Keratinocyte (primary cell): ENCODE data around the gene ELF5. TPM values are rescaled to one million over a fixed set of nuclear protein-coding genes. Genes with fewer than 3 reads are reported as not detected.

Source experiments
- DNase-seq: peaks from one replicate; pipeline ENCODE4 v3.0.0-alpha.2; 2011; ENCODE audit warnings: low read depth, missing footprints, low spot score
- FAIRE-seq: peaks from 2 replicates; lab custom pipeline; 2011; peaks lifted over from hg19 to GRCh38; lab: Jason Lieb, UNC
- H2AFZ ChIP-seq: 2 replicates; pipeline ENCODE4 v1.6.0; 2012; ENCODE audit warnings: low read length, control low read depth, inconsistent platforms; ENCODE audit not compliant: control insufficient read depth
- H3K27ac ChIP-seq: 2 replicates; pipeline ENCODE4 v1.5.1; 2011; ENCODE audit warnings: low read length; ENCODE audit not compliant: control insufficient read depth, insufficient read depth
- H3K27me3 ChIP-seq: 3 replicates; pipeline ENCODE4 v1.6.0; 2011; ENCODE audit warnings: low read length; ENCODE audit not compliant: control insufficient read depth, insufficient read depth; ENCODE audit errors: extremely low read depth
- H3K36me3 ChIP-seq, 2 experiments: 2 replicates in 1 of 2; 3 replicates in 1 of 2; pipeline ENCODE4 v1.5.1; 2011; ENCODE audit warnings: low read length in 2 of 2, mild to moderate bottlenecking in 1 of 2; ENCODE audit not compliant: control insufficient read depth in 2 of 2, insufficient read depth in 2 of 2; ENCODE audit errors: extremely low read depth in 1 of 2
- H3K4me1 ChIP-seq: 3 replicates; pipeline ENCODE4 v1.5.1; 2011; ENCODE audit warnings: low read length; ENCODE audit not compliant: control insufficient read depth, insufficient read depth; ENCODE audit errors: extremely low read depth
- H3K4me2 ChIP-seq: 3 replicates; pipeline ENCODE4 v1.6.0; 2011; ENCODE audit warnings: low read depth, low read length; ENCODE audit not compliant: control insufficient read depth, insufficient read depth; ENCODE audit errors: extremely low read depth
- H3K4me3 ChIP-seq, 3 experiments: fragments of 200-600 bp in 1 of 3; sonication (generic) in 1 of 3; 2 replicates in 2 of 3; 3 replicates in 1 of 3; pipeline ENCODE4 v1.5.1; 2011 to 2016; ENCODE audit warnings: low read length in 3 of 3, mild to moderate bottlenecking in 3 of 3, control low read depth in 2 of 3, inconsistent platforms in 1 of 3, low read depth in 1 of 3, mixed read lengths in 1 of 3, mixed run types in 1 of 3, moderate library complexity in 1 of 3; ENCODE audit not compliant: control insufficient read depth in 2 of 3, insufficient read depth in 2 of 3; ENCODE audit errors: extremely low read depth in 1 of 3
- H3K79me2 ChIP-seq: 2 replicates; pipeline ENCODE4 v1.6.0; 2012; ENCODE audit warnings: low read length; ENCODE audit not compliant: control insufficient read depth, insufficient read depth
- H3K9ac ChIP-seq: 3 replicates; pipeline ENCODE4 v1.6.0; 2011; ENCODE audit warnings: low read length; ENCODE audit not compliant: control insufficient read depth, insufficient read depth; ENCODE audit errors: extremely low read depth
- H3K9me1 ChIP-seq: 3 replicates; pipeline ENCODE4 v1.6.0; 2011; ENCODE audit warnings: low read length; ENCODE audit not compliant: control insufficient read depth, insufficient read depth; ENCODE audit errors: extremely low read depth
- H3K9me3 ChIP-seq: 2 replicates; pipeline ENCODE4 v1.5.1; 2012; ENCODE audit warnings: low read depth, low read length; ENCODE audit not compliant: control insufficient read depth
- H4K20me1 ChIP-seq: 3 replicates; pipeline ENCODE4 v1.6.0; 2011; ENCODE audit warnings: low read length; ENCODE audit not compliant: control insufficient read depth, insufficient read depth; ENCODE audit errors: extremely low read depth
- CTCF ChIP-seq, 3 experiments: IDR thresholded peaks in 1 of 3; conservative IDR thresholded peaks in 1 of 3; optimal IDR thresholded peaks in 1 of 3; 2 replicates in 2 of 3; 3 replicates in 1 of 3; pipeline versions ENCODE3 to v1.5.1; 2011; ENCODE audit warnings: low read length in 3 of 3, mild to moderate bottlenecking in 3 of 3, moderate library complexity in 2 of 3, control low read depth in 1 of 3, inconsistent platforms in 1 of 3; ENCODE audit not compliant: insufficient read depth in 2 of 3; ENCODE audit errors: extremely low read depth in 1 of 3
- EZH2 ChIP-seq: IDR thresholded peaks from one replicate; pipeline ENCODE4 v1.6.1; 2012; ENCODE audit warnings: inconsistent platforms, mild to moderate bottlenecking, low read length, moderate library complexity
- dilution Hi-C: fragments of 300-500 bp; cut with MboI; formaldehyde crosslinking; loops from one replicate; pipeline ENCODE4 v1.7.0; 2020; ENCODE audit warnings: low sequenced_read_pairs; ENCODE audit not compliant: extremely low pct_ligation_motif_present
- polyA plus RNA-seq, 5 experiments: library from polyadenylated mRNA; depleted of rRNA in 3 of 5; stranded (reverse) in 3 of 5; stranded (forward) in 1 of 5; unstranded in 1 of 5; fragments of >200 nt; gene quantifications; 1 replicate in 1 of 5; 2 replicates in 3 of 5; 3 replicates in 1 of 5; pipeline versions ENCODE4 v1.2.1 to v1.2.3, GENCODE V29; 2011 to 2012; ENCODE audit warnings: missing spikeins in 2 of 5, low read depth in 1 of 5, low replicate concordance in 1 of 5

Gene ELF5
- polyA plus RNA-seq, 1 donor (not counting 4 experiments of a cell fraction or from before 2014, with no cell fraction given): not detected

- H2AFZ ChIP-seq: no peak overlapping the region
- peaks cover 3% of the 10 kb centered on the region for H3K4me1 ChIP-seq
- TF ChIP-seq CTCF (optimal IDR thresholded peaks at IDR 0.05 in 1 of 3, IDR thresholded peaks at IDR 0.05 in 1 of 3, conservative IDR thresholded peaks at IDR 0.05 in 1 of 3; ENCODE audit: extremely low read depth in 1 of 3, insufficient read depth in 2 of 3, low read length in 3 of 3) (no peak), EZH2 (no peak)
- H3K9me1 ChIP-seq: no peaks in the 10 kb centered on the region
- dilution Hi-C loops: no loop called here
- no peak overlapping the region for H3K9ac ChIP-seq
- no peaks in the 10 kb centered on the region for H3K9me3 ChIP-seq
- no peak overlapping the region for H3K4me3 ChIP-seq
- peaks cover 3% of the 10 kb centered on the region for H3K27me3 ChIP-seq
- FAIRE-seq: no peak
- H3K79me2 ChIP-seq: no peaks in the 10 kb centered on the region
- no peaks in the 10 kb centered on the region for H3K36me3 ChIP-seq
- H3K27ac ChIP-seq: no peak overlapping the region
- no peak overlapping the region for H3K4me2 ChIP-seq
- no peaks in the 10 kb centered on the region for H4K20me1 ChIP-seq
- DNase-seq: no peak
Measured at GRCh38 chr11:34481307-34481706, 32.3 kb downstream of the ELF5 start.

GRCh38 chr11:34480314-34480713 is 33.3 kb downstream of the ELF5 start:
- dilution Hi-C loops: no loop called here
- Histone ChIP-seq H3K9me1 (no peaks in the 10 kb centered on the region), H3K27me3 (peaks cover 3% of the 10 kb centered on the region), H3K4me1 (peaks cover 3% of the 10 kb centered on the region), H3K4me3 (no peak overlapping the region), H3K36me3 (no peaks in the 10 kb centered on the region), H3K4me2 (no peak overlapping the region), H3K9me3 (no peaks in the 10 kb centered on the region), H3K27ac (no peak overlapping the region), H4K20me1 (no peaks in the 10 kb centered on the region), H3K9ac (no peak overlapping the region), H2AFZ (no peak overlapping the region), H3K79me2 (no peaks in the 10 kb centered on the region)
- DNase-seq (no peak), FAIRE-seq (no peak)
- TF ChIP-seq CTCF (optimal IDR thresholded peaks at IDR 0.05 in 1 of 3, IDR thresholded peaks at IDR 0.05 in 1 of 3, conservative IDR thresholded peaks at IDR 0.05 in 1 of 3; ENCODE audit: extremely low read depth in 1 of 3, insufficient read depth in 2 of 3, low read length in 3 of 3): no peak
- no peak for TF ChIP-seq EZH2
